ENCODE measurements around the gene COL21A1. TPM values are rescaled to one million over a fixed set of nuclear protein-coding genes. Genes with fewer than 3 reads are reported as not detected.
"Not testable (repeated sequence)": the region's sequence is repeated elsewhere in the genome, so short reads cannot be mapped to it uniquely, and the experiment has no call there.

COL21A1 gene
- 100 to 1,000 TPM; 121 to 207 (median 163) TPM for polyA plus RNA-seq (ENCODE audit: insufficient read depth in 1 of 5, insufficient read length in 5 of 5, low replicate concordance in 1 of 5)
- long read RNA-seq, donor 1, transcript COL21A1-209 (3 exons, 1,413 nt) = major isoform, 6 of 31 reads
- long read RNA-seq, donor 1, partial matches to known transcripts = 23 of 31 reads
- long read RNA-seq, donor 1, other reads (novel, unspliced or antisense) = 0 of 31 reads
- long read RNA-seq, donor 2, partial matches to known transcripts = 142 of 154 reads
- long read RNA-seq, donor 2, other reads (novel, unspliced or antisense) = 8 of 154 reads
- long read RNA-seq, donor 3, partial matches to known transcripts = 244 of 248 reads
- long read RNA-seq, donor 3, other reads (novel, unspliced or antisense) = 0 of 248 reads
- long read RNA-seq, donor 4, transcript COL21A1-209 (3 exons, 1,413 nt) = major isoform, 7 of 20 reads
- long read RNA-seq, donor 4, partial matches to known transcripts = 11 of 20 reads
- long read RNA-seq, donor 4, other reads (novel, unspliced or antisense) = 0 of 20 reads
- long read RNA-seq, donor 5, transcript COL21A1-209 (3 exons, 1,413 nt) = major isoform, 7 of 48 reads
- long read RNA-seq, donor 5, partial matches to known transcripts = 39 of 48 reads
- long read RNA-seq, donor 5, other reads (novel, unspliced or antisense) = 0 of 48 reads
- long read RNA-seq, donor 6, transcript COL21A1-209 (3 exons, 1,413 nt) = major isoform, 5 of 29 reads
- long read RNA-seq, donor 6, partial matches to known transcripts = 16 of 29 reads
- long read RNA-seq, donor 6, other reads (novel, unspliced or antisense) = 8 of 29 reads
- long read RNA-seq, donor 7, partial matches to known transcripts = 0 of 17 reads
- long read RNA-seq, donor 7, other reads (novel, unspliced or antisense) = 13 of 17 reads
- long read RNA-seq, donor 8, partial matches to known transcripts = 97 of 100 reads
- long read RNA-seq, donor 8, other reads (novel, unspliced or antisense) = 0 of 100 reads

GRCh38 chr6:56246881-56247653 is at the start of gene COL21A1:
Gene COL21A1 (minus strand): TSS chr6:56247580. CDS start chr6:56182618, 64,962 bp downstream.
- DNase-seq = peak; percentile 68 to 73

- no peak for DNase-seq
Observed at GRCh38 chr6:56293781-56294180, 46.4 kb upstream of the COL21A1 start.

- peak; percentile 63 to 77 for DNase-seq
Observed at GRCh38 chr6:56292505-56293181, 45.3 kb upstream of the COL21A1 start.

- no peak for DNase-seq
Observed at GRCh38 chr6:56291302-56291917, 44.0 kb upstream of the COL21A1 start.

GRCh38 chr6:56289721-56290120 is 42.3 kb upstream of the COL21A1 start:
- DNase-seq = no peak

- DNase-seq = no peak
Observed at GRCh38 chr6:56288347-56288746, 41.0 kb upstream of the COL21A1 start.

- no peak for DNase-seq
Observed at GRCh38 chr6:56282391-56282790, 35.0 kb upstream of the COL21A1 start.

- DNase-seq = no peak
Observed at GRCh38 chr6:56280126-56280525, 32.7 kb upstream of the COL21A1 start.

GRCh38 chr6:56279331-56280080 is 32.1 kb upstream of the COL21A1 start:
- DNase-seq = no peak

- no peak for DNase-seq
Observed at GRCh38 chr6:56278171-56278591, 30.8 kb upstream of the COL21A1 start.

GRCh38 chr6:56270812-56271441 is 23.5 kb upstream of the COL21A1 start:
- DNase-seq = no peak

GRCh38 chr6:56268266-56268665 is 20.9 kb upstream of the COL21A1 start:
- DNase-seq = no peak

GRCh38 chr6:56266011-56266410 is 18.6 kb upstream of the COL21A1 start:
- no peak for DNase-seq

- DNase-seq = peak; percentile 30 to 32
Observed at GRCh38 chr6:56263596-56264315, 16.4 kb upstream of the COL21A1 start.

GRCh38 chr6:56260593-56260992 is 13.2 kb upstream of the COL21A1 start:
- not testable (repeated sequence) for DNase-seq

- peak; percentile 65 to 70 for DNase-seq
Observed at GRCh38 chr6:56259234-56260077, 12.1 kb upstream of the COL21A1 start.

GRCh38 chr6:56255349-56255748 is 8.0 kb upstream of the COL21A1 start:
- no peak for DNase-seq

- no peak for DNase-seq
Observed at GRCh38 chr6:56250266-56250665, 2.9 kb upstream of the COL21A1 start.
